NCI-H446 treated with DMSO at 0.1 percent for 48 hours (cell line): ENCODE measurements around the gene IL2RA.
"Not testable (repeated sequence)": the region's sequence is repeated elsewhere in the genome, so short reads cannot be mapped to it uniquely, and the experiment has no call there.

Source experiments
- DNase-seq: peaks from one replicate; lab custom pipeline; 2025; lab: John Stamatoyannopoulos, UW

Gene IL2RA

GRCh38 chr10:6056411-6057135 is 5.6 kb downstream of the IL2RA start:
- DNase-seq, result no peak

DNA sequence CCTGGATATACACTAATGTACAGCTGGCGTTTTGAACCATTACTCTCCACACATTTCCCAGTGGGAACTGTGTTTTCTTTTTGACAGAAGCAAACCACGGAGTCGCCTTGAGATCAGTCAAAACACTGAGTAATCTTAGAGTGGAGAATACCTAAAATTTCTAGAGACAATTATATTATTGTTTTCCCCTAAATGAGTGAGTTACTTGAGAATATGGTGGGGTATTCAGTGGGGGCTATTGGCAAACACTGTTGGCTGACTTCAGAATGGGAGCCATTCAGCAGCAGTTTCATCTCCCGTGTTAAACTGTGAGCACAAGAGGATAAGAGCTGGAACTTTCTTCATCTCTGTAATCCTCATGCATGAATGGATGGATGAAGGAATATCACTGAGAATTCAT is 6.2 kb downstream of the IL2RA start:
- no peak for DNase-seq

- no peak for DNase-seq
Measured at GRCh38 chr10:6054884-6055283, 7.3 kb downstream of the IL2RA start.

DNA sequence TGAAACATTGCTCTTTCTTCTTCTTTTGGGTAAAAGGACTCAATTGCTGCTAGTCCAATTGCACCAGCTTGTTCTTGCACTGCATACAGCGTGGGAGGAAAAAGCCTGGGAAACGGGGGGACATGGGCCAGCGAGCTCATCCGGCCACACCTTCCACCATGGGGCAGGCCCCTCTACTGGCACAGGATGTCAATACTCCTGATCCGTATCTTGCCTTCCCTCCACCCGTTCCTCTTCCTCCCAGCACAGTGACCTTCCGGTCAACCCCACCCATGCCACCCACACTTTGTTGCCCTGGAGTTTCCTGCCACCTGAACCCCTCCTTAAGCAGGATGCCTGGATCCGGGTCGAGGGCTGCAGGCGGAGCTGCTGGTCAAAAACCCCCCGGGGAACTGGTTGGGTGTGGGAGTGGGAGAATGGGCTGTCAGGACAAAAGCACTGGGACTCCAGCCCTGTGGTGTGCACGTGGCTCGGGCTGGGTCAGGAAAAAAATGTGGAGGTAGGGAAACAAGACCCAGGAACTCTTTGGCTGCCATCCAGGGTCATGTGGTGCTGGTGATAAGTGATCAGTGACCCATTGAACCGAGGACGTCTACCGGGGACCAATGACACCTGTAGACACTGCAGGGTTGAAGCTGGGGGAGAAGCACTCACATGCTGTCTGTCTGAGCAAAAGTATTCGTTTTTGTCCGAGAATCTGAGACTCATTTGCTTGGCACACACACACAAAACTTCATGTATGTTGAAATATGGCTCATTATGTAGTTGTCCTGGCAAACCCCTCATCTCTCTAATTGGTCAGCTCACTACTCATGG is 8.1 kb downstream of the IL2RA start:
- DNase-seq, result no peak

- no peak for DNase-seq
Measured at GRCh38 chr10:6053303-6053702, 8.9 kb downstream of the IL2RA start.

DNA sequence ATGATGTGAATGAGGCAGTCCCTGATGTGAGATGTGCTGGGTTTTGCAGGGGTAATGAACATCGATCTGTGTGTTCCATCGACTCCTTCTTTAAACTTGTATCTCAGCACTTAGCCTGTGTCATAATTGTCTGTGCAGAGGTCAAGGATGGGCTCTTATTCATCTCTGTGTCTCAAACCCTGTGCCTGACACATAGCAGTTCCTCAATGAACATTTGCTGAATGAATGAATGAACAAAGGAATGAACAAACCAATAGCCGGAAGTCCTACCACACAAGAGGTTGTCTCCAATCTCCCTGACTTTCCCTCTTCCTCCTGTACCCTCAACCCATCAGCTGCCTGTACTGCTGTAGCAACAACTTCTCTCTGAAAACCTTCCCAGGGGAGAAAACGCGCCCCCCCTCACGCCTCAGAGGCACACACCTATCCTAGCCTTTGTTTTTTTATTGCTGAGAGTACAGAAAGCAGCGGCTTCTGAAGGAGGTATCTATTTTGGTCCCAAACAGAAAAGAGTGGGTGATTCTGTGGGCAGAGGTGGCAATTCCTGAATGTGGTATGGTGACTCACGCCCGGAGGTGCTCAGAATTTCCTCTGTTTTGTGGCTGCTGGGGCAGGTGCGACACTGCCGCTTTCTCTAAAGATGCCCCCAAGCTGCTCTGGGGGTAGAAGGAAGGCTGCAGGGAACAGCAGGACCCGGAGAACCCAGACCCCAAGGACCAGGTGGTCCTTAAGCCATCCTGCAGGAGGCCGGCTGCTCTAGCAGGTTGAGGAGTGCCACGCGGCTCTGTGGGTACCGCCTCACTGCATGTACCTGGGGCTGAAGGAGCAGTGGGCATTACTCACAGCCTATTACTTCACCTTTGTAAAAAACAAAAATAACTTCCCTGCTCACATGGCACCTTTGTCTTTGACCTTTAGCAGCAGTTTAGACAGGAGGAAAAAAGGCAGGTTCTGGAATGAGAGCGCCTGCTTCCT is 9.6 kb downstream of the IL2RA start:
- no peak for DNase-seq

DNA sequence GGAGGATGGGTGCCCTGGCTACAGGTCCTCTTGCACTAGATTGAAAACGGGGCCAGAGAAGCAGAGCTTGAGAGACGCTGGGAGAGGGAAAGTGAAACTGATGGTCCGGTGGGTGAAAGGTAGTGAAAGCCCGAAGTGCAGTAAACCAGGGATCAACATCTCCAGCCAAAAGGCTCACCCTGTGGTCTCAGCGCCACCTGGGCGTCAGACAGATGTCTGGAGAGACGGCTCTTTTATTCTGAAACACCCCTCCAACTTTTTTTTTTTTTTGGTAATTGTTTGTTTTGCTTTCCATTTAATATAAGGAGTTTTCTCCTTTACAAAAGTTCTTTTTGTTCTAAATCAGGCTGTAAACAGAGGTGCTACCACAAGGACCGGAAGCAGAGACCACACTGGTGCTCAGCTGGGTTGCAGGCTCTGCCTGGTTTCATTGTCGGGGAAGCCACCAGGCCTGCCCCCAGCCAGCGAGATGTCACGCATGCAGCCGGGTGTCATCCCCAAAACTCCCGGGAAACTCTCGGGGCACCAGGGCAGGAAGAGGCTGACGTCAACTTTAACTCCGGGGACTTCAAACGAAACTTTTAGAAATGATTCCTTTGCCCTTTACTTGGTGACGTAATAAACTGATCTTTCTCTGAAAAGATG is 11.2 kb downstream of the IL2RA start:
- DNase-seq, result no peak

DNA sequence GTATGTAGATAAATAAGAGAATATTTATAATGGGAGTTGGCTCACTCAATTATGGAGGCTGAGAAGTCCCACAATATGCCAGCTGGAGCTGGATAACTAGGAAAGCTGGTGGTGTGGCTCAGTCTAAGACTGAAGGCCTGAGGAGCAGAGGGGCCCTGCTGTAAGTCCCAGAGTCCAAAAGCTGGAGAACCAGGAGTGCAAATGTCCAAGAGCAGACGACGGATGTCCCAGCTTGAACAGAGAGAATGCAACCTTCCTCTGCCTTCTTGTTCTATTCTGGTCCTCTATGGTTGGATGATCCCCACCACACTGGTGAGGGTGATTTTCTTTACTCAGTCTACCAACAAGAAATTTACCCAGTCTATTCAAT is 13.2 kb downstream of the IL2RA start:
- DNase-seq, result no peak

DNA sequence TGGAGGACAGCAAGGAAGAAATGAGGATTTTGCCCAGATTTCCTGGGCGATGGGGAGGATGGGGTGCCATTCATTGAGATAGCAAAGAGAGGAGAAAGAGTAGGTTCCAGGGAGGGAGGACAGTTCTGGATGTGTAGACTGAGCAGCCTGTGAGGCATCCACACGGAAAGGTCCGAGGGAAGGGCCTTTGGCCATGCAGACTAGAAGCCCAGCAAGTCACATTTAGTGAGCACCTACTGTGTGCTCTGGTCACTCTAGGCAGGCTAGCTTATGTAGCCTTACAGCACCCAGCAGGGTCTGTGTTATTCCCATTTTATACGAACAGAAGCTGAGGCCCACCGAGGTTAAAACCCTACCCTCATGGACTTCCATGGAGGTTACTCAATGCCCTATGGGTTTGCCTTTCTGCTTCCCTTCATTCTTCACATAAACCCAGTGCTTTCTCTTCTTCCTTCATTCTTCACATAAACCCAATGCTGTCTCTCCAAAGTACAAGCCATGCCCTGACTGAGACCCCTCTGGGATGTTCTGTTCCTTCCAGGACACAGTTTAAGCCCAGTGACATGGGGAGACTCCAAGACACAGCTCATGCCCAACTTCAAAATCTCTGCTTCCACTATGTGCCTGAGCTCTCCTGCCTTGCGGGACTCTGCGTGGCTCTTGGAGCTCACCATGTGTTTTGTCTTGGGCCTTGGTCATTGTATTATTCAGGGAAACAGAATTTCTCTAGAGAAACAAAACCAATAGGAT is 13.7 kb downstream of the IL2RA start:
- DNase-seq, result no peak

DNA sequence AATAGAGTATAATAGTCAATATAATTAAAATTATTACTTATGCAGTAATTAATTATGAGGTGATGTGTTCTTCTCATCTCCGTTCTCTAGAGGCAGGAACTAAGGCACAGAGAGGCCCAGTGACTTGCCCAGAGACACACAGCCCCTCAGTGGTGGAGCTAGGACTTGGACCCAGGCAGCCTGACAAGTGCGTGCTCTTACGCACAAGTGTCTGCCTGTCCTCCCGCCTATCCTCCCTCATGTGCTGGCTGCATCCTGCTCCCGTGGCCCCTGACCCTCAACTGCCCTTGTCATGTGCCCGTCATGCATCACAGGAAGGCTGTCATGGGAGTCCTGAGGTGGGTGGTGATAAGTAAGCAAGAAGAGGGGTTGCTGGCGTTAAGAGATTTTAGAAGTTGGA is 14.3 kb downstream of the IL2RA start:
- DNase-seq, result no peak

DNA sequence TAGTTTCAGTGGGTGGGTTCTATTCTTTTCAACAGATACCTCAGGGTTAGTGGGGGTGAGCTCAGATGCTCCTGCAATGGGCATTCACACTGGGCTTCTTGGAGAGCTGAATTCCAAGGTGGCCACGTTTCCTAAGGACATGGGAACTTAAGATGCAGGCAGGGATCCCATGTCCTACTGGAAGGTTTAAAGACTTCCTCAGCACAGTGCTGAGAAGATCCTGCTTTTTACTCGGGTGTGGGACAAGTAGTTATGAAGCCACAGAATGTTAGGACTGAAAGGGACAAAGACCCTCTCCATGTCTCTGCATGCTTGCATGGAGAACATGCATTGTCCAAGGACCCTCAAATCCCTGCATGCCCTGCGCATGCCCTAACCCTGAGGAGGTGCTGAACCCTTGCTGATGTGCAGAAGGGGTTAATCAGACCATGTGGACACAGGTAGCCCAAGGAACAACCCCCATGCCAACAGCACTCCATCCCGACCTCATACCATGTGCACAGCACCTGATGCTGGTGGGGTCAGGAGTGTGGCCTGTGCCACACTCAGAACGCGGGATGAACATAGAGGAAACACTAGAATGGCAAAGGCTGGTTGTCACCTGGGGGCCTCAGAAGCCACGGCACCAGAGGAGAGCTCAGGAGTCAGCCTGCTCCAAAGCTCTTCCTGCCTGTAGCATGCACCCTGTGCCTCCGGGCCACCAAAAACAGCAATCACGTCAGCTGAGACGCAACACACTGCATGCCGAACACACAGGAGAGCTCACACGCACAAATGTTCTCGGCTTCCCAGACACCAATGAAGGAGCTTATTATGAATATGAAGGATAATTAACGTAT is 15.2 kb downstream of the IL2RA start:
- no peak for DNase-seq

DNA sequence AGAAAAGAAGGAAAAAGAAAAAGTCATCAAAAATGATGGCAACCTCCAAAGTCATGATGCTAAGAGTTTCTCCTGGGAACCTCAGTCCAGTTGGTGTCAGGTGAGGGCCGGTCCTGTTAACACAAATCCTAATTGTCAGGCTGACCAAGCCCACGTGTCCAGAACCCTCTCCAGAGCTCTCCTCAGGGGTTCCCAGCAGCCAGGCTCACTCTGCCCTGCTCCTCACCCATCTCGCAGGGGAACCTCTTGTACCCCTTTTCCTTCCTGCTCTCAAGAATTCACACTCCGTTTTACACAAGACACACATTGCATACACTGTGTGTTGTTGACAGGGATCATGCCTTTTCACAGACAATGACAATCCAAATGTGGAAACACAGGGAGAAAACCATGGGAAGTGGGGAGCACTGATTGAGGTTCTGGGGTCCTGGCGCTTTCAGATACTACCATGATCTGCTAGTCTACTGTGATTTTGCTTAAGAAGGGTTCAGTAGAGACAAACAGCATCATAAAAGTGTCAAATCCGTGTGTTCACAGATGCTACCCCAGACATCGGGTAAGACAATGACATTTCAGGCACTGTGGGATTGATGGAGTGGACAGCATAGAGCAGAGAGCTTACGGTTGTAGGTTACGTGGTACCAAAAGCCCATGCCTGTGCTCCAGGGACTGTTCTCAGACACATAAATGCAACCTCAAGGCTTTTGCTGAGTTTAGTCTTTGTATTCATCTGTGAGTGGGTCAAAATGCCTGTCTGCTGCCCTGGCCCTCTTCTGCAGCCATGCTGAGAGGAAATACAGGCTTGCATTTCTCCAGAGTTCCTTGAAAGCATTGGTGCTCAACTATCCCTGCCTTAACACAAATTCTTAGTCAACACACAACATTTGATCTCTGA is 16.0 kb downstream of the IL2RA start:
- no peak for DNase-seq

- DNase-seq, result no peak
Measured at GRCh38 chr10:6045314-6045848, 16.8 kb downstream of the IL2RA start.

GRCh38 chr10:6044751-6045313 is 17.3 kb downstream of the IL2RA start:
- no peak for DNase-seq

DNA sequence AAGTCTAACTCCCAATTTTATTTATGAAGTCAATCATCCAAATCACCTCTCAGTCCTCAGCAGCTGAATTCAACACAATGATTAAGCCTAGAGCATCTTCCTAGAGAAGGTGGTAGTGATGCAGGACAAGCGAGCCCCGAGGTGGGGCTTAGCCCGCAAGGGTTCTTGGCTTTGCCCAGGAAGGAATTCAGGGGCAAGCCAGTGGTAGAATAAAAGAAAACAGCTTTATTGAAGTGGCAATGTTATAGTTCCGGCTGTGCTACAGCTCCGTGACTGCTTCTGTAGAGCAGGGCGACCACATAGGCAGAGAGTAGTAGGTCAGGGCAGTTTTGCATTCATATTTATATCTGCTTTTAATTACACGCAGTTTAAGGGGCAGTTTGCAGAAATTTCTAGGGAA is 18.1 kb downstream of the IL2RA start:
- DNase-seq, result no peak

GRCh38 chr10:6043377-6043776 is 18.8 kb downstream of the IL2RA start:
- not testable (repeated sequence) for DNase-seq

DNA sequence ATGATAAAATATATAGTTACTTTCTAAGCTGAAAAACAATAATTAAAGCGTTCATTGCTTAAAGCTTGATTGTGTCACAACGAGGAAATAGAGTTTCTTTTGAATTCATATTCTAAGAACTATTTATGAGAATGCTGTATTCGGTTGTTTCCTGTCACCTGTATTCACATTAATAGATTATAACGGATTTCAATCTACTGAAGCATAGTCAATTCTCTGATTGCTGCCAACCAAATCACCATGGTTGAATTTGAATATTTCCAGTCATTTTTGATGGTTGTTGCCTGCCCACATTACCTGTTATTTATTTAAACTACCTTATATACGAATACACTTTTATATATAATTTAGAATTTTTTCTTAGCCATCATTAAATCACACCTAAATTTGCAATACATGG is 22.0 kb downstream of the IL2RA start:
- no peak for DNase-seq

GRCh38 chr10:6039711-6040110 is 22.5 kb downstream of the IL2RA start:
- DNase-seq, result no peak
